H1 (cell line): ENCODE results near the gene GRM7. TPM values are rescaled to one million over a fixed set of nuclear protein-coding genes. Genes with fewer than 3 reads are reported as not detected.

Experiments used
- CTCF ChIA-PET: fragments of 300-600 bp; sonication (Branson Sonifier 250); formaldehyde crosslinking; loops from one replicate; lab custom pipeline; 2021; ENCODE audit not compliant: partially characterized antibody; lab: Charles Lee
- POLR2A ChIA-PET: fragments of 300-600 bp; sonication (Branson Sonifier 250); formaldehyde crosslinking; loops from one replicate; lab custom pipeline; 2021; ENCODE audit warnings: inconsistent platforms; ENCODE audit not compliant: partially characterized antibody; lab: Charles Lee
- DNase-seq, 2 experiments: peaks; one replicate each; pipeline versions ENCODE4 v3.0.0 to v3.0.0-alpha.2; 2010 to 2022; ENCODE audit warnings: low spot score in 2 of 2, low read depth in 1 of 2, mixed read lengths in 1 of 2
- FAIRE-seq: peaks from 2 replicates; lab custom pipeline; 2011; peaks lifted over from hg19 to GRCh38; lab: Jason Lieb, UNC
- H2AFZ ChIP-seq: 2 replicates; pipeline ENCODE4 v1.8.1; 2012; ENCODE audit warnings: low read length, inconsistent platforms
- H2AK5ac ChIP-seq: 2 replicates; pipeline ENCODE4 v1.6.1; 2013; ENCODE audit warnings: low read depth, low read length
- H2BK120ac ChIP-seq: replicated peaks from 2 replicates; pipeline ENCODE3; 2013; ENCODE audit warnings: low read depth, low read length, inconsistent platforms
- H2BK12ac ChIP-seq: 2 replicates; pipeline ENCODE4 v1.6.1; 2013; ENCODE audit warnings: low read depth, low read length
- H2BK15ac ChIP-seq: 2 replicates; pipeline ENCODE4 v1.6.1; 2013; ENCODE audit warnings: low read length
- H2BK20ac ChIP-seq: 2 replicates; pipeline ENCODE4 v1.6.1; 2013; ENCODE audit warnings: low read length
- H2BK5ac ChIP-seq: 2 replicates; pipeline ENCODE4 v1.6.1; 2013; ENCODE audit warnings: low read depth, low read length
- H3K14ac ChIP-seq: 2 replicates; pipeline ENCODE4 v1.6.1; 2013; ENCODE audit warnings: inconsistent platforms; ENCODE audit not compliant: insufficient read length
- H3K18ac ChIP-seq: 2 replicates; pipeline ENCODE4 v1.6.1; 2013; ENCODE audit warnings: low read length; ENCODE audit errors: extremely low read depth
- H3K23ac ChIP-seq: 2 replicates; pipeline ENCODE4 v1.6.1; 2013; ENCODE audit warnings: inconsistent platforms; ENCODE audit not compliant: insufficient read length
- H3K23me2 ChIP-seq: 2 replicates; pipeline ENCODE4 v1.6.1; 2013; ENCODE audit warnings: low read depth, low read length
- H3K27ac ChIP-seq: 2 replicates; pipeline ENCODE4 v1.6.1; 2011; ENCODE audit warnings: low read depth, low read length, inconsistent platforms
- H3K27me3 ChIP-seq, 4 experiments: replicated peaks in 1 of 4; 1 replicate in 1 of 4; 2 replicates in 3 of 4; pipeline versions ENCODE4 v1.6.1 to v1.8.1; 2011 to 2013; ENCODE audit warnings: low read length in 3 of 4, mild to moderate bottlenecking in 3 of 4, inconsistent platforms in 2 of 4, mixed read lengths in 2 of 4, moderate library complexity in 1 of 4; ENCODE audit not compliant: control insufficient read depth in 3 of 4, insufficient read depth in 3 of 4; ENCODE audit errors: extremely low read depth in 1 of 4
- H3K36me3 ChIP-seq, 4 experiments: 2 replicates each; pipeline versions ENCODE4 v1.6.1 to v1.8.1; 2011 to 2013; ENCODE audit warnings: mild to moderate bottlenecking in 4 of 4, low read length in 3 of 4, moderate library complexity in 2 of 4, control low read depth in 1 of 4, inconsistent platforms in 1 of 4; ENCODE audit not compliant: insufficient read depth in 4 of 4, control insufficient read depth in 2 of 4
- H3K4ac ChIP-seq: replicated peaks from 2 replicates; pipeline ENCODE3; 2013; ENCODE audit warnings: low read length, low read depth, mixed read lengths, inconsistent platforms; ENCODE audit not compliant: insufficient read length
- H3K4me1 ChIP-seq, 4 experiments: replicated peaks in 1 of 4; 1 replicate in 1 of 4; 2 replicates in 3 of 4; pipeline versions ENCODE4 v1.6.1 to v1.8.1; 2011 to 2013; ENCODE audit warnings: low read length in 3 of 4, inconsistent platforms in 2 of 4, mixed read lengths in 1 of 4; ENCODE audit not compliant: insufficient read depth in 4 of 4, control insufficient read depth in 3 of 4
- H3K4me2 ChIP-seq, 2 experiments: 2 replicates each; pipeline versions ENCODE4 v1.6.1 to v1.8.1; 2011 to 2013; ENCODE audit warnings: low read depth in 2 of 2, low read length in 2 of 2, control low read depth in 1 of 2, inconsistent platforms in 1 of 2, mild to moderate bottlenecking in 1 of 2; ENCODE audit not compliant: insufficient read depth in 1 of 2
- H3K4me3 ChIP-seq, 4 experiments: fragments of 200-600, 300-600 bp in 1 of 4; sonication (generic), shearing (Covaris generic), sonication (Bioruptor Twin) in 1 of 4; 2 replicates each; pipeline versions ENCODE4 v1.5.1 to v1.8.1; 2011 to 2016; ENCODE audit warnings: low read length in 4 of 4, low read depth in 3 of 4, control low read depth in 2 of 4, inconsistent platforms in 2 of 4, mild to moderate bottlenecking in 2 of 4, mixed read lengths in 1 of 4, moderate library complexity in 1 of 4; ENCODE audit not compliant: insufficient read depth in 2 of 4; ENCODE audit errors: extremely low read depth in 1 of 4
- H3K56ac ChIP-seq: replicated peaks from 2 replicates; pipeline ENCODE3; 2013; ENCODE audit warnings: low read depth, mild to moderate bottlenecking, mixed read lengths, low read length, inconsistent platforms; ENCODE audit not compliant: insufficient read length
- H3K79me1 ChIP-seq: 2 replicates; pipeline ENCODE4 v1.6.1; 2013; ENCODE audit warnings: low read depth, low read length, control low read depth
- H3K79me2 ChIP-seq, 2 experiments: 2 replicates each; pipeline versions ENCODE4 v1.6.1 to v1.8.1; 2012 to 2013; ENCODE audit warnings: low read length in 2 of 2, mild to moderate bottlenecking in 2 of 2, inconsistent platforms in 1 of 2; ENCODE audit not compliant: insufficient read depth in 2 of 2, control insufficient read depth in 1 of 2
- H3K9ac ChIP-seq, 4 experiments: replicated peaks in 1 of 4; 1 replicate in 1 of 4; 2 replicates in 3 of 4; pipeline versions ENCODE4 v1.6.1 to v1.8.1; 2011 to 2013; ENCODE audit warnings: low read depth in 3 of 4, low read length in 3 of 4, control low read depth in 2 of 4, mild to moderate bottlenecking in 2 of 4, moderate library complexity in 2 of 4, inconsistent platforms in 1 of 4; ENCODE audit errors: extremely low read depth in 1 of 4
- H3K9me3 ChIP-seq, 2 experiments: 2 replicates each; pipeline versions ENCODE4 v1.6.1 to v1.8.1; 2012 to 2013; ENCODE audit warnings: mild to moderate bottlenecking in 2 of 2, moderate library complexity in 2 of 2, control low read depth in 1 of 2, inconsistent platforms in 1 of 2, low read depth in 1 of 2, low read length in 1 of 2, mixed read lengths in 1 of 2; ENCODE audit not compliant: insufficient read depth in 2 of 2
- H4K20me1 ChIP-seq, 2 experiments: replicated peaks in 1 of 2; 2 replicates each; pipeline versions ENCODE3 to v1.8.1; 2011 to 2013; ENCODE audit warnings: inconsistent platforms in 2 of 2, low read length in 2 of 2, mild to moderate bottlenecking in 1 of 2; ENCODE audit not compliant: insufficient read depth in 2 of 2, control insufficient read depth in 1 of 2
- H4K5ac ChIP-seq: 2 replicates; pipeline ENCODE4 v1.6.1; 2013; ENCODE audit warnings: low read length, low read depth, mixed read lengths, inconsistent platforms; ENCODE audit not compliant: insufficient read length
- H4K8ac ChIP-seq: 2 replicates; pipeline ENCODE4 v1.8.0; 2013; ENCODE audit warnings: mild to moderate bottlenecking, moderate library complexity, low read length, inconsistent platforms; ENCODE audit not compliant: insufficient read depth; ENCODE audit errors: extremely low read depth
- H4K91ac ChIP-seq: replicated peaks from 2 replicates; pipeline ENCODE3; 2013; ENCODE audit warnings: low read length, mixed read lengths, inconsistent platforms; ENCODE audit not compliant: insufficient read length
- ASH2L ChIP-seq: fragments of 200-600, 300-600 bp; sonication (generic); IDR thresholded peaks from one replicate; pipeline ENCODE4 v1.7.1; 2017; ENCODE audit warnings: low read length
- BACH1 ChIP-seq: IDR thresholded peaks from 2 replicates; pipeline ENCODE4 v1.6.1; 2012; ENCODE audit warnings: low read length, improper control_type of control experiment
- CEBPB ChIP-seq: IDR thresholded peaks from 2 replicates; pipeline ENCODE4 v1.6.1; 2012; ENCODE audit warnings: low read depth, low read length
- EZH2 ChIP-seq: fragments of 200-600 bp; sonication (generic); IDR thresholded peaks from 2 replicates; pipeline ENCODE4 v1.7.1; 2012; ENCODE audit warnings: low read depth, mild to moderate bottlenecking, moderate library complexity, low read length, inconsistent platforms; ENCODE audit not compliant: severe bottlenecking
- KDM4A ChIP-seq: IDR thresholded peaks from one replicate; pipeline ENCODE4 v1.7.1; 2012; ENCODE audit warnings: low read depth, mild to moderate bottlenecking, moderate library complexity, low read length, inconsistent platforms; ENCODE audit not compliant: severe bottlenecking
- KDM5A ChIP-seq: fragments of 200-600 bp; IDR thresholded peaks from 2 replicates; pipeline ENCODE4 v1.7.1; 2012; ENCODE audit warnings: mild to moderate bottlenecking, low read length, inconsistent platforms, mixed read lengths
- MAFK ChIP-seq: IDR thresholded peaks from 2 replicates; pipeline ENCODE4 v1.6.1; 2012; ENCODE audit warnings: low read depth, mild to moderate bottlenecking, improper control_type of control experiment, low read length
- PHF8 ChIP-seq: fragments of 200-600 bp; sonication (generic); conservative IDR thresholded peaks from 2 replicates; pipeline ENCODE4 v1.7.1; 2012; ENCODE audit warnings: low read depth, mild to moderate bottlenecking, inconsistent platforms, low read length, moderate library complexity
- SIX5 ChIP-seq: IDR thresholded peaks from 2 replicates; pipeline ENCODE4 v1.6.1; 2011; ENCODE audit warnings: mild to moderate bottlenecking, low read depth, low read length
- SRF ChIP-seq: IDR thresholded peaks from 2 replicates; pipeline ENCODE4 v1.6.1; 2011; ENCODE audit warnings: mild to moderate bottlenecking, low read depth, low read length, moderate library complexity
- SUZ12 ChIP-seq: fragments of 200-600 bp; sonication (generic); IDR thresholded peaks from 2 replicates; pipeline ENCODE4 v1.6.1; 2012; ENCODE audit warnings: mild to moderate bottlenecking, inconsistent platforms, low read length, moderate library complexity, mixed read lengths
- TEAD4 ChIP-seq: IDR thresholded peaks from 2 replicates; pipeline ENCODE4 v1.6.1; 2012; ENCODE audit warnings: low read depth, low read length, inconsistent platforms, mixed read lengths
- WGBS, 2 experiments: shearing (Covaris generic) in 1 of 2; methylation state at CpG; one replicate each; pipeline versions ENCODE4 v1.1.6 to v1.1.7; 2013 to 2015; ENCODE audit warnings: low lambda C conversion rate in 2 of 2, mixed read lengths in 2 of 2, inconsistent platforms in 1 of 2, low coverage in 1 of 2, missing lambda C conversion rate in 1 of 2; ENCODE audit not compliant: insufficient replicate concordance in 2 of 2, insufficient coverage in 1 of 2, insufficient read length in 1 of 2; ENCODE audit errors: extremely low coverage in 1 of 2, missing lambda C conversion rate in 1 of 2; 5-methylcytosine and 5-hydroxymethylcytosine counted together
- polyA plus RNA-seq, 7 experiments: library from polyadenylated mRNA; depleted of rRNA in 3 of 7; stranded (reverse) in 5 of 7; unstranded in 2 of 7; fragments of >200 nt in 5 of 7; fragments of 200-250 nt in 2 of 7; gene quantifications; 1 replicate in 5 of 7; 2 replicates in 1 of 7; 4 replicates in 1 of 7; pipeline versions ENCODE4 v1.2.1 to v1.2.3, GENCODE V29; 2011 to 2013; ENCODE audit warnings: missing spikeins in 2 of 7, mixed read lengths in 2 of 7
- total RNA-seq: library from RNA; stranded (reverse); fragmentation: NEBNext Ultra II Directional; extraction: Animal tissue kit (Norgen Biotek cat#: 25700); gene quantifications from 2 replicates; pipeline ENCODE4 v1.2.1, GENCODE V29; 2021
- TF ChIP-seq, protein P1 (sequence below): IDR thresholded peaks from 2 replicates; pipeline ENCODE4 v1.6.1; 2011; ENCODE audit warnings: low read length, improper control_type of control experiment

Gene GRM7
- total and polyA plus RNA-seq, 2 of the 8 experiments (the other 6 are each of a cell fraction or from before 2014, with no cell fraction given) = 0.17 to 0.24 TPM

DNA sequence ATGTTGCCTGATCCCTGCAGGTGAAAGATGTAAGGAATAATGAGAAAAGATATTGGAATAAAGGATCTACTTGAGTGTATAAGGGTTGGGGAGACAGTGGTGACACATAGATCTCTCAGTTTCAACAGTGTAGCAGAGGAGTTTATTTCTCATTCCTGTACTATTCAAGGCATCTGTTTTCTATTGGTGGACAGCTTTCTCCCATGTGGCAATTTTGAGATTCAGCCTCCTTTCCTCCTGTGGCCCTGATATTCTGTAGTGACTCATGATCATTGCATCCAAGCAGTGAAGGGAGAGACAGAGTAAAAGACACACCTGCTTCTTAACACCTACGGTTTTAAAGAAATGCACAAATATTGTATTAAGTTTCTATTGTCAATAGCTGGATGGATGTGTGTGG lies 327.6 kb downstream of the GRM7 start:
- ChIA-PET CTCF (no interaction called here), POLR2A (no interaction called here)
- no peak overlapping the region for H2BK20ac ChIP-seq
- 88% methylated on average over 1 of the region's 1 CpG; no CpG with 5 or more reads in 1 of the 2 experiments for WGBS, 2 experiments
- H4K91ac ChIP-seq = no peak overlapping the region
- no peaks in the 10 kb centered on the region for H3K27me3 ChIP-seq
- no peaks in the 10 kb centered on the region for H4K20me1 ChIP-seq
- H3K4me2 ChIP-seq = no peak overlapping the region
- no peaks in the 10 kb centered on the region for H3K79me1 ChIP-seq
- TF ChIP-seq SUZ12 (no peak), SRF (no peak), CEBPB (no peak), TEAD4 (no peak), SIX5 (no peak), KDM4A (no peak), MAFK (no peak), PHF8 (no peak), BACH1 (no peak), KDM5A (no peak), ASH2L (no peak), EZH2 (no peak)
- TF ChIP-seq, protein P1, sequence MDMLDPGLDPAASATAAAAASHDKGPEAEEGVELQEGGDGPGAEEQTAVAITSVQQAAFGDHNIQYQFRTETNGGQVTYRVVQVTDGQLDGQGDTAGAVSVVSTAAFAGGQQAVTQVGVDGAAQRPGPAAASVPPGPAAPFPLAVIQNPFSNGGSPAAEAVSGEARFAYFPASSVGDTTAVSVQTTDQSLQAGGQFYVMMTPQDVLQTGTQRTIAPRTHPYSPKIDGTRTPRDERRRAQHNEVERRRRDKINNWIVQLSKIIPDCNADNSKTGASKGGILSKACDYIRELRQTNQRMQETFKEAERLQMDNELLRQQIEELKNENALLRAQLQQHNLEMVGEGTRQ = no peak
- H3K56ac ChIP-seq = no peak overlapping the region
- no peak overlapping the region for H3K23ac ChIP-seq
- H3K4me3 ChIP-seq = no peak overlapping the region
- no peak overlapping the region for H4K8ac ChIP-seq
- H2BK12ac ChIP-seq = no peak overlapping the region
- no peak overlapping the region for H2AFZ ChIP-seq
- H3K36me3 ChIP-seq = no peaks in the 10 kb centered on the region
- no peak overlapping the region for H3K14ac ChIP-seq
- H2AK5ac ChIP-seq = no peak overlapping the region
- H2BK5ac ChIP-seq = no peak overlapping the region
- H2BK120ac ChIP-seq = no peak overlapping the region
- no peak overlapping the region for H3K18ac ChIP-seq
- no peak overlapping the region for H4K5ac ChIP-seq
- FAIRE-seq (no peak), DNase-seq (no peak)
- H3K4me1 ChIP-seq = no peaks in the 10 kb centered on the region
- no peak overlapping the region for H3K4ac ChIP-seq
- no peak overlapping the region for H3K27ac ChIP-seq
- no peak overlapping the region for H2BK15ac ChIP-seq
- H3K79me2 ChIP-seq = no peaks in the 10 kb centered on the region
- H3K23me2 ChIP-seq = no peaks in the 10 kb centered on the region
- no peaks in the 10 kb centered on the region for H3K9me3 ChIP-seq
- no peak overlapping the region for H3K9ac ChIP-seq
